ENCODE data around the gene CORO1C.

DNA sequence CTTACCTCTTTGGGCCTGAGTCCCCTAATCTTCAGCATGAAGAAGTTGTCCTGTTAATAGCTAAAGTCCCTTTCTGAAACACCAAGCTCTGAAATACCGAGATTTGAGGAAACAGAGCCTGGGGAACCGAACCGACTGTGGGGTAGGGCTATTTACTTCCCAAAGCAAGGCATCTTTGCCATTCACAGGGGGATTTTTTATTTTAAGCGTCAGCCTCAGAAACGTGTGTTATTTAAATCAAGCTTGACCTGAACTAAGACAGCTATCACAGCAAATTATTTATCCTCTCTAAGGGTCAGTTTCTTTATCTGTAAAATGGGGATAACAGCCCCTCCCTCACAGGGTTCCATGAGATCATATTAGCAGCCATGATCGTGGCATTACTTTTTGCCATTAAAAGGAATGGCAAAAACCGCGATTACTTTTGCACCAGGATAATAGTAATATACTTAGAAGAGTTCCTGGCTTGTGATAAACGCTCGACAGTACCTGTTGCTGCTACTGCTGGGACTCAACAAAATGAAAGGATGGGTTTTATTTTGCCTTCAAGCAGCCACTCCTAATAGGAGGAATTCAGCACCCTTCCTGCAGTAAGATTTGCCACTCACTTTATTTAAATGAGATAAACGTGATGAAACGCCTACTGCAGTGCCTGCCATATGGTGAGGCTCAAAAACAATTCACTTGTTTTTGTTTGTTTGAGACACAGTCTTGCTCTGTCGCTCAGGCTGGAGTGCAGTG lies 1.3 kb upstream of the CORO1C start:
- no peak for TF ChIP-seq EZH2 (IDR thresholded peaks at IDR 0.05; ENCODE audit: low read depth)
- TF ChIP-seq, protein P1, sequence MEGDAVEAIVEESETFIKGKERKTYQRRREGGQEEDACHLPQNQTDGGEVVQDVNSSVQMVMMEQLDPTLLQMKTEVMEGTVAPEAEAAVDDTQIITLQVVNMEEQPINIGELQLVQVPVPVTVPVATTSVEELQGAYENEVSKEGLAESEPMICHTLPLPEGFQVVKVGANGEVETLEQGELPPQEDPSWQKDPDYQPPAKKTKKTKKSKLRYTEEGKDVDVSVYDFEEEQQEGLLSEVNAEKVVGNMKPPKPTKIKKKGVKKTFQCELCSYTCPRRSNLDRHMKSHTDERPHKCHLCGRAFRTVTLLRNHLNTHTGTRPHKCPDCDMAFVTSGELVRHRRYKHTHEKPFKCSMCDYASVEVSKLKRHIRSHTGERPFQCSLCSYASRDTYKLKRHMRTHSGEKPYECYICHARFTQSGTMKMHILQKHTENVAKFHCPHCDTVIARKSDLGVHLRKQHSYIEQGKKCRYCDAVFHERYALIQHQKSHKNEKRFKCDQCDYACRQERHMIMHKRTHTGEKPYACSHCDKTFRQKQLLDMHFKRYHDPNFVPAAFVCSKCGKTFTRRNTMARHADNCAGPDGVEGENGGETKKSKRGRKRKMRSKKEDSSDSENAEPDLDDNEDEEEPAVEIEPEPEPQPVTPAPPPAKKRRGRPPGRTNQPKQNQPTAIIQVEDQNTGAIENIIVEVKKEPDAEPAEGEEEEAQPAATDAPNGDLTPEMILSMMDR (conservative IDR thresholded peaks at IDR 0.05) = no peak

Data from PC-9 (cell line).